Thyroid gland (tissue), 4 donors: ENCODE results near the gene CELF5.

ENCODE experiments used
- CTCF ChIP-seq, 6 experiments: fragments of 200-600 bp in 3 of 6; fragments of 450-650 bp in 3 of 6; sonication (generic) in 3 of 6; IDR thresholded peaks; one replicate each; pipeline ENCODE4 v1.5.1; 2016 to 2019; ENCODE audit warnings: antibody characterized with exemption in 6 of 6, mild to moderate bottlenecking in 2 of 6, inconsistent platforms in 1 of 6, moderate library complexity in 1 of 6
- POLR2A ChIP-seq, 2 donors: fragments of 450-650 bp; IDR thresholded peaks; one replicate each; pipeline ENCODE4 v1.6.1; 2017; ENCODE audit warnings: antibody characterized with exemption in 2 of 2, mild to moderate bottlenecking in 2 of 2, moderate library complexity in 1 of 2

- TF ChIP-seq CTCF (IDR thresholded peaks at IDR 0.05) (peak in 1 of 6 experiments; percentile 15), POLR2A (IDR thresholded peaks at IDR 0.05) (no peak)
Measured at GRCh38 chr19:3275583-3276340, 51.3 kb downstream of the CELF5 start.
